Myocyte (in vitro differentiated cells): ENCODE measurements around the gene CORIN. TPM values are rescaled to one million over a fixed set of nuclear protein-coding genes. Genes with fewer than 3 reads are reported as not detected.
A peak's percentile ranks its signal among the peaks of the same experiment; 100 is the strongest.
"Not testable (repeated sequence)": the region's sequence is repeated elsewhere in the genome, so short reads cannot be mapped to it uniquely, and the experiment has no call there.

Experiments
- DNase-seq: peaks from one replicate; pipeline ENCODE4 v3.0.0-alpha.2; 2012; ENCODE audit warnings: low read depth
- total RNA-seq: library from RNA; depleted of rRNA; stranded (reverse); fragments of >200 nt; gene quantifications from 2 replicates; pipeline ENCODE4 v1.2.3, GENCODE V29; 2014

The CORIN gene
- total RNA-seq, 1 donor from 2014 or later = 1.5 TPM

- no peak for DNase-seq
Measured at GRCh38 chr4:47776353-47776752, 61.5 kb downstream of the CORIN start.

- peak; percentile 55 for DNase-seq
Measured at GRCh38 chr4:47774079-47774478, 63.8 kb downstream of the CORIN start.

- DNase-seq = no peak
Measured at GRCh38 chr4:47771020-47771419, 66.8 kb downstream of the CORIN start.

GRCh38 chr4:47767956-47768355 is 69.9 kb downstream of the CORIN start:
- DNase-seq = not testable (repeated sequence)

GRCh38 chr4:47763279-47763678 is 74.6 kb downstream of the CORIN start:
- no peak for DNase-seq

GRCh38 chr4:47762376-47763266 is 75.2 kb downstream of the CORIN start:
- no peak for DNase-seq

- DNase-seq = not testable (repeated sequence)
Measured at GRCh38 chr4:47753316-47753715, 84.6 kb downstream of the CORIN start.

GRCh38 chr4:47752214-47752613 is 85.7 kb downstream of the CORIN start:
- DNase-seq = no peak

- DNase-seq = no peak
Measured at GRCh38 chr4:47750788-47751187, 87.1 kb downstream of the CORIN start.

- DNase-seq = no peak
Measured at GRCh38 chr4:47749858-47750257, 88.0 kb downstream of the CORIN start.

GRCh38 chr4:47749060-47749459 is 88.8 kb downstream of the CORIN start:
- no peak for DNase-seq

GRCh38 chr4:47747846-47748494 is 89.9 kb downstream of the CORIN start:
- DNase-seq = no peak

GRCh38 chr4:47747211-47747610 is 90.7 kb downstream of the CORIN start:
- no peak for DNase-seq

GRCh38 chr4:47746122-47746521 is 91.7 kb downstream of the CORIN start:
- no peak for DNase-seq

- DNase-seq = no peak
Measured at GRCh38 chr4:47744843-47745382, 93.0 kb downstream of the CORIN start.

GRCh38 chr4:47744253-47744652 is 93.6 kb downstream of the CORIN start:
- no peak for DNase-seq

- peak; percentile 11 for DNase-seq
Measured at GRCh38 chr4:47741200-47741599, 96.7 kb downstream of the CORIN start.

GRCh38 chr4:47737326-47737725 is 100.5 kb downstream of the CORIN start:
- no peak for DNase-seq

GRCh38 chr4:47736555-47736954 is 101.3 kb downstream of the CORIN start:
- DNase-seq = no peak

GRCh38 chr4:47736146-47736545 is 101.7 kb downstream of the CORIN start:
- DNase-seq = no peak

- DNase-seq = peak; percentile 19
Measured at GRCh38 chr4:47733302-47734175, 104.3 kb downstream of the CORIN start.
